ENCODE results near the gene TMSB4Y.

The TMSB4Y gene

GRCh38 chrY:13703568-13703968 lies at the start of gene TMSB4Y:
Gene TMSB4Y (plus strand): TSS chrY:13703899.
- peaks cover 10% of the 10 kb centered on the region for H3K4me1 Mint-ChIP-seq
- H3K36me3 Mint-ChIP-seq = no peaks in the 10 kb centered on the region
- ATAC-seq (ENCODE audit: low read depth) (peak; percentile 87), DNase-seq (ENCODE audit: low spot score in 2 of 2) (peak in 1 of 2 donors; percentile 61)
- H3K4me3 Mint-ChIP-seq = peak within 1 kb of the TSS; percentile 93
- H3K9me3 Mint-ChIP-seq = no peaks in the 10 kb centered on the region
- H3K27ac Mint-ChIP-seq = peak within 1 kb of the TSS; percentile 98
- H3K27me3 Mint-ChIP-seq = no peaks in the 10 kb centered on the region

- ATAC-seq (ENCODE audit: low read depth) (no peak), DNase-seq (ENCODE audit: low spot score in 2 of 2) (no peak)
- Mint-ChIP-seq H3K4me3 (no peak overlapping the region), H3K27me3 (peaks cover 3% of the 10 kb centered on the region), H3K27ac (no peak overlapping the region), H3K4me1 (no peaks in the 10 kb centered on the region), H3K9me3 (no peaks in the 10 kb centered on the region), H3K36me3 (no peaks in the 10 kb centered on the region)
Measured at GRCh38 chrY:13664162-13664561, 39.5 kb upstream of the TMSB4Y start.

- Mint-ChIP-seq H3K27me3 (no peaks in the 10 kb centered on the region), H3K4me1 (no peaks in the 10 kb centered on the region), H3K36me3 (no peaks in the 10 kb centered on the region), H3K9me3 (peaks cover 1% of the 10 kb centered on the region), H3K4me3 (no peak overlapping the region), H3K27ac (no peak overlapping the region)
- DNase-seq (ENCODE audit: low spot score in 2 of 2) (no peak), ATAC-seq (ENCODE audit: low read depth) (no peak)
Measured at GRCh38 chrY:13671122-13671521, 32.6 kb upstream of the TMSB4Y start.

- Mint-ChIP-seq H3K9me3 (no peaks in the 10 kb centered on the region), H3K27ac (no peak overlapping the region), H3K4me1 (peaks cover 10% of the 10 kb centered on the region), H3K4me3 (no peak overlapping the region), H3K27me3 (no peaks in the 10 kb centered on the region), H3K36me3 (no peaks in the 10 kb centered on the region)
- DNase-seq (ENCODE audit: low spot score in 2 of 2) (no peak), ATAC-seq (ENCODE audit: low read depth) (no peak)
Measured at GRCh38 chrY:13702276-13702675, 1.4 kb upstream of the TMSB4Y start.

- Mint-ChIP-seq H3K9me3 (no peaks in the 10 kb centered on the region), H3K4me3 (peak overlapping the region; percentile 93), H3K36me3 (no peaks in the 10 kb centered on the region), H3K27me3 (no peaks in the 10 kb centered on the region), H3K27ac (peak overlapping the region; percentile 98), H3K4me1 (peaks cover 10% of the 10 kb centered on the region)
- DNase-seq (ENCODE audit: low spot score in 2 of 2) = no peak
- peak; percentile 29 for ATAC-seq (ENCODE audit: low read depth)
Measured at GRCh38 chrY:13704121-13704930, 627 bp downstream of the TMSB4Y start.

GRCh38 chrY:13705197-13705596 lies 1.5 kb downstream of the TMSB4Y start:
- ATAC-seq (ENCODE audit: low read depth) = no peak
- no peak for DNase-seq (ENCODE audit: low spot score in 2 of 2)
- Mint-ChIP-seq H3K9me3 (no peaks in the 10 kb centered on the region), H3K4me1 (peaks cover 10% of the 10 kb centered on the region), H3K4me3 (peak overlapping the region; percentile 70), H3K36me3 (no peaks in the 10 kb centered on the region), H3K27ac (no peak overlapping the region), H3K27me3 (no peaks in the 10 kb centered on the region)

GRCh38 chrY:13708038-13708437 lies 4.3 kb downstream of the TMSB4Y start:
- DNase-seq (ENCODE audit: low spot score in 2 of 2) = no peak
- Mint-ChIP-seq H3K27ac (no peak overlapping the region), H3K4me1 (peaks cover 14% of the 10 kb centered on the region), H3K9me3 (no peaks in the 10 kb centered on the region), H3K36me3 (peaks cover 4% of the 10 kb centered on the region), H3K27me3 (no peaks in the 10 kb centered on the region), H3K4me3 (no peak overlapping the region)
- ATAC-seq (ENCODE audit: low read depth) = no peak

GRCh38 chrY:13718996-13719395 lies 15.3 kb downstream of the TMSB4Y start:
- H3K36me3 Mint-ChIP-seq = peaks cover 12% of the 10 kb centered on the region
- H3K27ac Mint-ChIP-seq = no peak overlapping the region
- no peak overlapping the region for H3K4me3 Mint-ChIP-seq
- no peak for ATAC-seq (ENCODE audit: low read depth)
- no peaks in the 10 kb centered on the region for H3K27me3 Mint-ChIP-seq
- H3K4me1 Mint-ChIP-seq = no peaks in the 10 kb centered on the region
- peaks cover 1% of the 10 kb centered on the region for H3K9me3 Mint-ChIP-seq
- DNase-seq (ENCODE audit: low spot score in 2 of 2) = no peak

- no peak overlapping the region for H3K4me3 Mint-ChIP-seq
- no peaks in the 10 kb centered on the region for H3K36me3 Mint-ChIP-seq
- H3K9me3 Mint-ChIP-seq = no peaks in the 10 kb centered on the region
- H3K27ac Mint-ChIP-seq = no peak overlapping the region
- H3K4me1 Mint-ChIP-seq = no peaks in the 10 kb centered on the region
- ATAC-seq (ENCODE audit: low read depth) (no peak), DNase-seq (ENCODE audit: low spot score in 2 of 2) (no peak)
- H3K27me3 Mint-ChIP-seq = no peaks in the 10 kb centered on the region
Measured at GRCh38 chrY:13729517-13729916, 25.8 kb downstream of the TMSB4Y start.

- no peak overlapping the region for H3K27ac Mint-ChIP-seq
- no peaks in the 10 kb centered on the region for H3K9me3 Mint-ChIP-seq
- DNase-seq (ENCODE audit: low spot score in 2 of 2) (no peak), ATAC-seq (ENCODE audit: low read depth) (no peak)
- no peaks in the 10 kb centered on the region for H3K4me1 Mint-ChIP-seq
- no peaks in the 10 kb centered on the region for H3K27me3 Mint-ChIP-seq
- no peaks in the 10 kb centered on the region for H3K36me3 Mint-ChIP-seq
- H3K4me3 Mint-ChIP-seq = no peak overlapping the region
Measured at GRCh38 chrY:13738618-13739017, 34.9 kb downstream of the TMSB4Y start.

GRCh38 chrY:13751289-13752071 lies 47.8 kb downstream of the TMSB4Y start:
- Mint-ChIP-seq H3K4me3 (peak overlapping the region; percentile 86), H3K4me1 (peaks cover 9% of the 10 kb centered on the region)
- ATAC-seq (ENCODE audit: low read depth) = peak; percentile 90

GRCh38 chrY:13754661-13755060 lies 51.0 kb downstream of the TMSB4Y start:
- DNase-seq (ENCODE audit: low spot score in 2 of 2) (no peak), ATAC-seq (ENCODE audit: low read depth) (no peak)
- no peaks in the 10 kb centered on the region for H3K27me3 Mint-ChIP-seq
- H3K36me3 Mint-ChIP-seq = no peaks in the 10 kb centered on the region
- H3K4me3 Mint-ChIP-seq = no peak overlapping the region
- peaks cover 9% of the 10 kb centered on the region for H3K4me1 Mint-ChIP-seq
- peak overlapping the region; percentile 35 for H3K27ac Mint-ChIP-seq
- no peaks in the 10 kb centered on the region for H3K9me3 Mint-ChIP-seq

More at GRCh38 chrY:13751289-13752071, 47.8 kb downstream of the TMSB4Y start:
- peak in 1 of 2 donors; percentile 32 for DNase-seq (ENCODE audit: low spot score in 2 of 2)
- H3K27me3 Mint-ChIP-seq = no peaks in the 10 kb centered on the region
- H3K36me3 Mint-ChIP-seq = no peaks in the 10 kb centered on the region
- peak overlapping the region; percentile 84 for H3K27ac Mint-ChIP-seq
- no peaks in the 10 kb centered on the region for H3K9me3 Mint-ChIP-seq

All from memory B cell (primary cell).